HepG2 (cell line): ENCODE measurements around the gene CBX7. TPM values are rescaled to one million over a fixed set of nuclear protein-coding genes. Genes with fewer than 3 reads are reported as not detected.
A peak's percentile ranks its signal among the peaks of the same experiment; 100 is the strongest.

Experiments
- CREM ChIP-seq, 2 experiments: sonication (generic) in 1 of 2; formaldehyde crosslinking in 1 of 2; IDR thresholded peaks; 2 replicates each; pipeline versions ENCODE4 v1.4.0 to v1.6.1; 2016 to 2020; ENCODE audit warnings: antibody characterized with exemption in 1 of 2, mild to moderate bottlenecking in 1 of 2, missing genetic modification reagents in 1 of 2
- DMAP1 ChIP-seq: IDR thresholded peaks from 2 replicates; pipeline ENCODE4 v1.6.1; 2016
- HDAC1 ChIP-seq: sonication (generic); formaldehyde crosslinking; IDR thresholded peaks from 2 replicates; pipeline ENCODE4 v1.5.1; 2020; ENCODE audit warnings: mild to moderate bottlenecking, missing genetic modification reagents
- HMG20A ChIP-seq: IDR thresholded peaks from 2 replicates; pipeline ENCODE4 v1.6.1; 2016; ENCODE audit warnings: borderline replicate concordance
- JUN ChIP-seq: sonication (generic); formaldehyde crosslinking; IDR thresholded peaks from 2 replicates; pipeline ENCODE4 v1.4.0; 2020; ENCODE audit warnings: mild to moderate bottlenecking, missing genetic modification reagents
- KLF6 ChIP-seq: IDR thresholded peaks from 2 replicates; pipeline ENCODE4 v1.8.0; 2016; ENCODE audit warnings: missing biosample characterization, missing genetic modification reagents
- MED8 ChIP-seq: sonication (generic); formaldehyde crosslinking; IDR thresholded peaks from 2 replicates; pipeline ENCODE4 v1.8.1; 2023; ENCODE audit warnings: mild to moderate bottlenecking, missing genetic modification reagents; ENCODE audit not compliant: insufficient replicate concordance
- NFIC ChIP-seq: IDR thresholded peaks from 2 replicates; pipeline ENCODE4 v1.6.1; 2012; ENCODE audit warnings: mild to moderate bottlenecking, low read length, inconsistent platforms
- NFYC ChIP-seq: IDR thresholded peaks from 2 replicates; pipeline ENCODE4 v1.6.1; 2016; ENCODE audit warnings: missing genetic modification reagents, missing compliant biosample characterization
- PTBP1 ChIP-seq: fragments of 200-400 bp; formaldehyde crosslinking; IDR thresholded peaks from 2 replicates; pipeline ENCODE4 v1.6.1; 2018; ENCODE audit warnings: low read length, low read depth; ENCODE audit not compliant: poor library complexity, severe bottlenecking
- RAD21 ChIP-seq: fragments of 450-650 bp; formaldehyde crosslinking; IDR thresholded peaks from 2 replicates; pipeline ENCODE4 v1.5.0; 2020; ENCODE audit warnings: mild to moderate bottlenecking
- SP5 ChIP-seq: IDR thresholded peaks from 2 replicates; pipeline ENCODE4 v1.6.1; 2016; ENCODE audit warnings: low read depth, borderline replicate concordance
- SRY ChIP-seq: sonication (generic); formaldehyde crosslinking; IDR thresholded peaks from 2 replicates; pipeline ENCODE4 v1.8.0; 2022; ENCODE audit warnings: mild to moderate bottlenecking, missing genetic modification reagents
- YEATS4 ChIP-seq: sonication (generic); formaldehyde crosslinking; IDR thresholded peaks from 2 replicates; pipeline ENCODE4 v1.4.0; 2020; ENCODE audit warnings: missing genetic modification reagents, borderline replicate concordance
- YY1 ChIP-seq: IDR thresholded peaks from 2 replicates; pipeline ENCODE4 v1.6.1; 2011; ENCODE audit warnings: low read length, low read depth, moderate library complexity, mild to moderate bottlenecking; ENCODE audit not compliant: insufficient read depth, insufficient replicate concordance
- ZBTB7B ChIP-seq: sonication (generic); formaldehyde crosslinking; IDR thresholded peaks from 2 replicates; pipeline ENCODE4 v1.4.0; 2020; ENCODE audit warnings: missing genetic modification reagents
- ZFX ChIP-seq: sonication (generic); formaldehyde crosslinking; IDR thresholded peaks from 2 replicates; pipeline ENCODE4 v1.4.0; 2020; ENCODE audit warnings: mild to moderate bottlenecking, low read depth, missing genetic modification reagents, moderate library complexity
- ZFY ChIP-seq: sonication (generic); formaldehyde crosslinking; IDR thresholded peaks from 2 replicates; pipeline ENCODE4 v1.4.0; 2020; ENCODE audit warnings: missing genetic modification reagents
- ZMYM4 ChIP-seq: sonication (generic); formaldehyde crosslinking; IDR thresholded peaks from 2 replicates; pipeline ENCODE4 v1.8.1; 2023; ENCODE audit warnings: mild to moderate bottlenecking, missing genetic modification reagents
- ZNF530 ChIP-seq: sonication (generic); formaldehyde crosslinking; IDR thresholded peaks from 2 replicates; pipeline ENCODE4 v1.5.0; 2020; ENCODE audit warnings: low read depth, mild to moderate bottlenecking, missing genetic modification reagents
- ZNF629 ChIP-seq: sonication (generic); formaldehyde crosslinking; conservative IDR thresholded peaks from 2 replicates; pipeline ENCODE4 v1.5.0; 2020; ENCODE audit warnings: missing genetic modification reagents
- ZNF772 ChIP-seq: sonication (generic); formaldehyde crosslinking; IDR thresholded peaks from 2 replicates; pipeline ENCODE4 v1.5.0; 2020; ENCODE audit warnings: mild to moderate bottlenecking, missing genetic modification reagents
- ZNF773 ChIP-seq: sonication (generic); formaldehyde crosslinking; IDR thresholded peaks from 2 replicates; pipeline ENCODE4 v1.4.0; 2020; ENCODE audit warnings: missing genetic modification reagents, borderline replicate concordance
- ZNF777 ChIP-seq: sonication (generic); formaldehyde crosslinking; IDR thresholded peaks from 2 replicates; pipeline ENCODE4 v1.4.0; 2020; ENCODE audit warnings: missing genetic modification reagents
- ZNF788 ChIP-seq: sonication (generic); formaldehyde crosslinking; IDR thresholded peaks from 2 replicates; pipeline ENCODE4 v1.5.0; 2020; ENCODE audit warnings: mild to moderate bottlenecking, missing genetic modification reagents, borderline replicate concordance
- polyA plus RNA-seq, 8 experiments: library from polyadenylated mRNA; depleted of rRNA in 3 of 8; stranded (reverse) in 7 of 8; unstranded in 1 of 8; fragments of >200 nt; fragmentation: Illumina TruSeq in 4 of 8; extraction: Trizol in 4 of 8; gene quantifications; 2 replicates each; pipeline versions ENCODE4 v1.2.1 to v1.2.3, GENCODE V29; 2011 to 2016; ENCODE audit warnings: low read depth in 4 of 8, missing spikeins in 1 of 8, mixed read lengths in 1 of 8; ENCODE audit not compliant: insufficient read depth in 1 of 8
- total RNA-seq, 5 experiments: library from RNA; depleted of rRNA; stranded (reverse); fragments of >200 nt; fragmentation: Illumina TruSeq; extraction: Trizol; gene quantifications; 2 replicates each; pipeline ENCODE4 v1.2.3, GENCODE V29; 2016; ENCODE audit warnings: low read depth in 1 of 5
- TF ChIP-seq, protein P1 (sequence below): sonication (generic); formaldehyde crosslinking; IDR thresholded peaks from 2 replicates; pipeline ENCODE4 v1.4.0; 2020; ENCODE audit warnings: missing genetic modification reagents
- TF ChIP-seq, protein P2 (sequence below): sonication (generic); formaldehyde crosslinking; IDR thresholded peaks from 2 replicates; pipeline ENCODE4 v1.4.0; 2020; ENCODE audit warnings: mild to moderate bottlenecking, missing genetic modification reagents
- TF ChIP-seq, protein P3 (sequence below): IDR thresholded peaks from 2 replicates; pipeline ENCODE4 v1.6.1; 2018; ENCODE audit warnings: missing genetic modification reagents, mild to moderate bottlenecking, missing compliant biosample characterization

CBX7 gene
- total and polyA plus RNA-seq, 2 of the 13 experiments (the other 11 are each of a cell fraction or from before 2014, with no cell fraction given) = 0.35 to 4.9 TPM

DNA sequence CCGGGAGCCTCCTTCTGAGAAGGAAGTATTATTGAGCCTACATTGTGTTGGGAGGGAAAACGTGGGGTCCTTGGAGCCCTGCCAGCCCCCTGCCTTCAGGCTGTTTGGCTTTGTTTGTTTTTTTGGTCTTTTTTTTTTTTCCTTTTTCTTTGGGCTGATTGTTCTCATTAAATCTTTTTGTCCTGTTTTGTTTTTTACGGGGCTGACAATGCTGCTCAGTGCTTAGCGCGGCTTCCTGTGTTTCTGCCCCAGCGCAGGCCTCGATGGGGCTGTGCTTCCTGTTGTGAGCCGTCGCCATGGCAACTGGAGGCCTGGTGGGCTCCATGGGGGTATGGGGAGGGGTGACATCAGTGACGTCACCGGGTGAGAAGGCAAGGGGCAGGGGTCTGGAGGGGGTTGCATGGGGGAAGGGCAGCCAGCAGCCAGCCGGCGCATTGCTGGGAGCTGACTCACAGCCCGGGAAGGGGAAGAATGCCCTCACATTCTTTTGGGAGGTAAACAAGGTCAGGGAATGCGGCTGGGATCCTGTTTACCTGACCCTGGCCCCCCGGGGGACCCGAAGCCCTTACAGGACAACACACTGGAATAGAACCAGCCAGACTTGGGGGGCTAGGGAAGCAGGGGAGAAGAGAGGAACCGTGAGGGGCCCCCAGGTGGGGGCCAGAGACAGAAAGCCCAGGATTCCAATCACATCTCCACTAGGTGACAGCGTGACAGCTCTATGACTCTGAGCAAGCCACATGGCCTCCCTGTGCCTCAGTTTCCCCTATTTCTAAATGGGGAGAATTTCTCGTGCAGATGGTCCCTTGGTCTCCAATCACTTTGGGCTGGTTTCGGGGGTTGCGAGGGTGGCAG, 22.2 kb upstream of the CBX7 start (continued):
- TF ChIP-seq, protein P1, sequence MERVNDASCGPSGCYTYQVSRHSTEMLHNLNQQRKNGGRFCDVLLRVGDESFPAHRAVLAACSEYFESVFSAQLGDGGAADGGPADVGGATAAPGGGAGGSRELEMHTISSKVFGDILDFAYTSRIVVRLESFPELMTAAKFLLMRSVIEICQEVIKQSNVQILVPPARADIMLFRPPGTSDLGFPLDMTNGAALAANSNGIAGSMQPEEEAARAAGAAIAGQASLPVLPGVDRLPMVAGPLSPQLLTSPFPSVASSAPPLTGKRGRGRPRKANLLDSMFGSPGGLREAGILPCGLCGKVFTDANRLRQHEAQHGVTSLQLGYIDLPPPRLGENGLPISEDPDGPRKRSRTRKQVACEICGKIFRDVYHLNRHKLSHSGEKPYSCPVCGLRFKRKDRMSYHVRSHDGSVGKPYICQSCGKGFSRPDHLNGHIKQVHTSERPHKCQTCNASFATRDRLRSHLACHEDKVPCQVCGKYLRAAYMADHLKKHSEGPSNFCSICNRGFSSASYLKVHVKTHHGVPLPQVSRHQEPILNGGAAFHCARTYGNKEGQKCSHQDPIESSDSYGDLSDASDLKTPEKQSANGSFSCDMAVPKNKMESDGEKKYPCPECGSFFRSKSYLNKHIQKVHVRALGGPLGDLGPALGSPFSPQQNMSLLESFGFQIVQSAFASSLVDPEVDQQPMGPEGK (CRISPR knock-in tag) = peak; percentile 98
- TF ChIP-seq ZNF777 (CRISPR knock-in tag) = no peak
- TF ChIP-seq ZFY (CRISPR knock-in tag) = peak; percentile 48; the same call in 1 of the 2 replicates
- TF ChIP-seq ZNF530 = no peak
- TF ChIP-seq CREM (IDR thresholded peaks at IDR 0.05) = peak; percentile 83
- no peak for TF ChIP-seq CREM (CRISPR knock-in tag; IDR thresholded peaks at IDR 0.05)
- TF ChIP-seq HDAC1 (CRISPR knock-in tag) = peak; percentile 75; the same call in 1 of the 2 replicates
- peak; percentile 6; the same call in 1 of the 2 replicates for TF ChIP-seq ZNF629 (CRISPR knock-in tag)
- TF ChIP-seq KLF6 (CRISPR knock-in tag) = 0 out of 2 replicates have a peak, but pooled peaks have one; percentile 32
- peak; percentile 99 for TF ChIP-seq JUN
- peak; percentile 50 for TF ChIP-seq YY1
- no peak for TF ChIP-seq RAD21 (CRISPR knock-in tag)
- peak; percentile 17; the same call in 1 of the 2 replicates for TF ChIP-seq NFYC (CRISPR knock-in tag)
- TF ChIP-seq ZNF772 (CRISPR knock-in tag) = no peak; the same call in 1 of the 2 replicates
- TF ChIP-seq ZMYM4 = 0 out of 2 replicates have a peak, but pooled peaks have one; percentile 43
- TF ChIP-seq, protein P2, sequence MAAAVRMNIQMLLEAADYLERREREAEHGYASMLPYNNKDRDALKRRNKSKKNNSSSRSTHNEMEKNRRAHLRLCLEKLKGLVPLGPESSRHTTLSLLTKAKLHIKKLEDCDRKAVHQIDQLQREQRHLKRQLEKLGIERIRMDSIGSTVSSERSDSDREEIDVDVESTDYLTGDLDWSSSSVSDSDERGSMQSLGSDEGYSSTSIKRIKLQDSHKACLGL = no peak
- peak; percentile 59; the same call in 1 of the 2 replicates for TF ChIP-seq DMAP1 (CRISPR knock-in tag)
- TF ChIP-seq YEATS4 (CRISPR knock-in tag) = peak; percentile 40; the same call in 1 of the 2 replicates
- peak; percentile 49; the same call in 1 of the 2 replicates for TF ChIP-seq NFIC
- TF ChIP-seq MED8 (CRISPR knock-in tag) = no peak
- peak; percentile 53; the same call in 1 of the 2 replicates for TF ChIP-seq SRY (CRISPR knock-in tag)
- TF ChIP-seq ZNF773 (CRISPR knock-in tag) = no peak
- TF ChIP-seq PTBP1 = no peak
- TF ChIP-seq, protein P3, sequence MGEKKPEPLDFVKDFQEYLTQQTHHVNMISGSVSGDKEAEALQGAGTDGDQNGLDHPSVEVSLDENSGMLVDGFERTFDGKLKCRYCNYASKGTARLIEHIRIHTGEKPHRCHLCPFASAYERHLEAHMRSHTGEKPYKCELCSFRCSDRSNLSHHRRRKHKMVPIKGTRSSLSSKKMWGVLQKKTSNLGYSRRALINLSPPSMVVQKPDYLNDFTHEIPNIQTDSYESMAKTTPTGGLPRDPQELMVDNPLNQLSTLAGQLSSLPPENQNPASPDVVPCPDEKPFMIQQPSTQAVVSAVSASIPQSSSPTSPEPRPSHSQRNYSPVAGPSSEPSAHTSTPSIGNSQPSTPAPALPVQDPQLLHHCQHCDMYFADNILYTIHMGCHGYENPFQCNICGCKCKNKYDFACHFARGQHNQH (CRISPR knock-in tag) = peak; percentile 90
- TF ChIP-seq HMG20A = peak; percentile 81; the same call in 1 of the 2 replicates
- TF ChIP-seq ZBTB7B (CRISPR knock-in tag) = peak; percentile 100
- TF ChIP-seq ZFX = peak; percentile 79
- TF ChIP-seq SP5 (CRISPR knock-in tag) = 0 out of 2 replicates have a peak, but pooled peaks have one; percentile 37
- TF ChIP-seq ZNF788 = peak; percentile 64; the same call in 1 of the 2 replicates
